ENCODE data around the gene LATS1. TPM values are rescaled to one million over a fixed set of nuclear protein-coding genes. Genes with fewer than 3 reads are reported as not detected.
"Not testable (repeated sequence)": the region's sequence is repeated elsewhere in the genome, so short reads cannot be mapped to it uniquely, and the experiment has no call there.

Gene LATS1
- total RNA-seq, 1 donor from 2014 or later, result 31.5 TPM

GRCh38 chr6:149750136-149750609, 32.3 kb upstream of the LATS1 start:
- no peaks in the 10 kb centered on the region for H3K36me3 Mint-ChIP-seq (ENCODE audit: unreplicated experiment)

GRCh38 chr6:149749594-149750135, 31.8 kb upstream of the LATS1 start, which contains the start of gene PCMT1:
Gene PCMT1, plus strand, starts transcription at chr6:149749741. Its CDS starts 161 bp downstream, at chr6:149749902.
- H3K4me3 Mint-ChIP-seq (ENCODE audit: unreplicated experiment), result peak within 1 kb of the TSS; percentile 96
- H3K36me3 Mint-ChIP-seq (ENCODE audit: unreplicated experiment), result no peaks in the 10 kb centered on the region
- TF ChIP-seq CTCF (IDR thresholded peaks at IDR 0.05; ENCODE audit: partially characterized antibody, unreplicated experiment), result no peak
- H3K27ac Mint-ChIP-seq (ENCODE audit: unreplicated experiment), result peak within 1 kb of the TSS; percentile 93
- peaks cover 9% of the 10 kb centered on the region for H3K27me3 Mint-ChIP-seq (ENCODE audit: unreplicated experiment)
- DNase-seq, result peak; percentile 95
- H3K9me3 Mint-ChIP-seq (ENCODE audit: unreplicated experiment), result peaks cover 12% of the 10 kb centered on the region
- peaks cover 10% of the 10 kb centered on the region for H3K4me1 Mint-ChIP-seq (ENCODE audit: low read depth, unreplicated experiment)

More at GRCh38 chr6:149750136-149750609, 32.3 kb upstream of the LATS1 start:
- Mint-ChIP-seq H3K27me3 (ENCODE audit: unreplicated experiment) (peaks cover 9% of the 10 kb centered on the region), H3K9me3 (ENCODE audit: unreplicated experiment) (peaks cover 12% of the 10 kb centered on the region), H3K4me1 (ENCODE audit: low read depth, unreplicated experiment) (peaks cover 10% of the 10 kb centered on the region), H3K4me3 (ENCODE audit: unreplicated experiment) (peak overlapping the region; percentile 96), H3K27ac (ENCODE audit: unreplicated experiment) (peak overlapping the region; percentile 93)
- TF ChIP-seq CTCF (IDR thresholded peaks at IDR 0.05; ENCODE audit: partially characterized antibody, unreplicated experiment), result no peak
- DNase-seq, result peak; percentile 80

GRCh38 chr6:149749082-149749593, 31.2 kb upstream of the LATS1 start:
- not testable (repeated sequence) for DNase-seq; H3K36me3 Mint-ChIP-seq (ENCODE audit: unreplicated experiment); H3K27me3 Mint-ChIP-seq (ENCODE audit: unreplicated experiment); H3K4me1 Mint-ChIP-seq (ENCODE audit: low read depth, unreplicated experiment)
- peak overlapping the region; percentile 96 for H3K4me3 Mint-ChIP-seq (ENCODE audit: unreplicated experiment)
- peaks cover 12% of the 10 kb centered on the region for H3K9me3 Mint-ChIP-seq (ENCODE audit: unreplicated experiment)
- peak overlapping the region; percentile 88 for H3K27ac Mint-ChIP-seq (ENCODE audit: unreplicated experiment)

- peak within 1 kb of the TSS; percentile 87 for H3K27ac Mint-ChIP-seq (ENCODE audit: unreplicated experiment)
- peaks cover 12% of the 10 kb centered on the region for H3K9me3 Mint-ChIP-seq (ENCODE audit: unreplicated experiment)
- peaks cover 10% of the 10 kb centered on the region for H3K4me1 Mint-ChIP-seq (ENCODE audit: low read depth, unreplicated experiment)
- H3K36me3 Mint-ChIP-seq (ENCODE audit: unreplicated experiment), result no peaks in the 10 kb centered on the region
- H3K4me3 Mint-ChIP-seq (ENCODE audit: unreplicated experiment), result peak within 1 kb of the TSS; percentile 98
- DNase-seq, result peak; percentile 95
- TF ChIP-seq CTCF (IDR thresholded peaks at IDR 0.05; ENCODE audit: partially characterized antibody, unreplicated experiment), result peak; percentile 69
- peaks cover 9% of the 10 kb centered on the region for H3K27me3 Mint-ChIP-seq (ENCODE audit: unreplicated experiment)
These were observed 28.4 kb upstream of the LATS1 start, which contains the start of gene NUP43 for GRCh38 chr6:149746147-149746946. Gene NUP43, minus strand, starts transcription at chr6:149746529. Its CDS starts 34 bp downstream, at chr6:149746495.

- not testable (repeated sequence) for H3K4me1 Mint-ChIP-seq (ENCODE audit: low read depth, unreplicated experiment); H3K9me3 Mint-ChIP-seq (ENCODE audit: unreplicated experiment); DNase-seq; H3K27me3 Mint-ChIP-seq (ENCODE audit: unreplicated experiment); H3K36me3 Mint-ChIP-seq (ENCODE audit: unreplicated experiment)
- H3K27ac Mint-ChIP-seq (ENCODE audit: unreplicated experiment), result peak overlapping the region; percentile 87
- H3K4me3 Mint-ChIP-seq (ENCODE audit: unreplicated experiment), result peak overlapping the region; percentile 98
These were observed 27.4 kb upstream of the LATS1 start for GRCh38 chr6:149745252-149745651.

Data from glutamatergic neuron (in vitro differentiated cells).